ENCODE measurements around the gene HELZ2. TPM values are rescaled to one million over a fixed set of nuclear protein-coding genes. Genes with fewer than 3 reads are reported as not detected.

Gene HELZ2
- polyA plus RNA-seq, 3 donors, result 3.0 to 15.5 (median 3.3) TPM

GRCh38 chr20:63595416-63596127, 21.5 kb upstream of the HELZ2 start:
- Histone ChIP-seq H3K27me3 (ENCODE audit: control insufficient read depth in 2 of 2, insufficient read depth in 2 of 2, low read length in 2 of 2) (no peaks in the 10 kb centered on the region), H2AFZ (ENCODE audit: insufficient read depth, low read depth, low read length, poor library complexity, severe bottlenecking) (no peak overlapping the region), H3K27ac (ENCODE audit: low read depth in 1 of 2, low read length in 2 of 2) (no peak overlapping the region), H3K9me3 (replicated peaks in 1 of 2; ENCODE audit: control insufficient read depth in 1 of 2, insufficient read depth in 1 of 2, low read length in 2 of 2) (no peaks in the 10 kb centered on the region), H3K4me3 (replicated peaks in 1 of 3; ENCODE audit: low read depth in 2 of 3, low read length in 3 of 3) (no peak overlapping the region), H3K79me2 (ENCODE audit: insufficient read depth, low read length) (no peaks in the 10 kb centered on the region), H3K4me2 (replicated peaks; ENCODE audit: extremely low read depth, low read length, poor library complexity, severe bottlenecking) (no peak overlapping the region), H3K36me3 (replicated peaks in 1 of 2; ENCODE audit: control insufficient read depth in 1 of 2, insufficient read depth in 2 of 2, low read length in 2 of 2) (peaks cover 59 to 95% of the 10 kb centered on the region in 2 donors), H3K4me1 (ENCODE audit: control insufficient read depth in 1 of 2, insufficient read depth in 2 of 2, low read length in 2 of 2) (no peaks in the 10 kb centered on the region), H3K9ac (ENCODE audit: insufficient read depth, low read length, poor library complexity, severe bottlenecking) (no peak overlapping the region), H4K20me1 (ENCODE audit: insufficient read depth, low read length) (no peaks in the 10 kb centered on the region)
- Mint-ChIP-seq H3K9me3 (no peaks in the 10 kb centered on the region), H3K4me1 (no peaks in the 10 kb centered on the region), H3K27ac (no peak overlapping the region), H3K27me3 (ENCODE audit: low read depth in 3 of 3) (peaks cover 0 to 3% (median 0%) of the 10 kb centered on the region in 3 donors), H3K4me3 (no peak overlapping the region), H3K36me3 (peaks cover 66 to 100% of the 10 kb centered on the region in 2 donors)
- TF ChIP-seq CTCF (IDR thresholded peaks at IDR 0.05), result no peak
- DNase-seq, result no peak
- intact Hi-C loops (cut with micrococcal nuclease), result no loop called here
- 97% methylated on average over 26 of the region's 30 CpGs for WGBS (ENCODE audit: insufficient coverage)

- Histone ChIP-seq H3K9ac (ENCODE audit: insufficient read depth, low read length, poor library complexity, severe bottlenecking) (no peak overlapping the region), H3K79me2 (ENCODE audit: insufficient read depth, low read length) (no peaks in the 10 kb centered on the region), H4K20me1 (ENCODE audit: insufficient read depth, low read length) (no peaks in the 10 kb centered on the region), H3K4me3 (replicated peaks in 1 of 3; ENCODE audit: low read depth in 2 of 3, low read length in 3 of 3) (no peak overlapping the region), H2AFZ (ENCODE audit: insufficient read depth, low read depth, low read length, poor library complexity, severe bottlenecking) (no peak overlapping the region), H3K27ac (ENCODE audit: low read depth in 1 of 2, low read length in 2 of 2) (no peak overlapping the region), H3K9me3 (replicated peaks in 1 of 2; ENCODE audit: control insufficient read depth in 1 of 2, insufficient read depth in 1 of 2, low read length in 2 of 2) (no peaks in the 10 kb centered on the region), H3K36me3 (replicated peaks in 1 of 2; ENCODE audit: control insufficient read depth in 1 of 2, insufficient read depth in 2 of 2, low read length in 2 of 2) (peaks cover 59 to 95% of the 10 kb centered on the region in 2 donors), H3K4me1 (ENCODE audit: control insufficient read depth in 1 of 2, insufficient read depth in 2 of 2, low read length in 2 of 2) (no peaks in the 10 kb centered on the region), H3K27me3 (ENCODE audit: control insufficient read depth in 2 of 2, insufficient read depth in 2 of 2, low read length in 2 of 2) (no peaks in the 10 kb centered on the region), H3K4me2 (replicated peaks; ENCODE audit: extremely low read depth, low read length, poor library complexity, severe bottlenecking) (no peak overlapping the region)
- peaks cover 0 to 3% (median 0%) of the 10 kb centered on the region in 3 donors for H3K27me3 Mint-ChIP-seq (ENCODE audit: low read depth in 3 of 3)
- 90% methylated on average over 8 of the region's 10 CpGs for WGBS (ENCODE audit: insufficient coverage)
- H3K36me3 Mint-ChIP-seq, result peaks cover 70 to 100% of the 10 kb centered on the region in 2 donors
- H3K27ac Mint-ChIP-seq, result no peak overlapping the region
- DNase-seq, result no peak
- H3K4me1 Mint-ChIP-seq, result no peaks in the 10 kb centered on the region
- intact Hi-C loops (cut with micrococcal nuclease), result no loop called here
- H3K9me3 Mint-ChIP-seq, result no peaks in the 10 kb centered on the region
- TF ChIP-seq CTCF (IDR thresholded peaks at IDR 0.05), result no peak
- H3K4me3 Mint-ChIP-seq, result no peak overlapping the region
These were observed 20.1 kb upstream of the HELZ2 start for GRCh38 chr20:63594043-63594561.

Data from CD14-positive monocyte (primary cell).